Astrocyte (in vitro differentiated cells and primary cell): ENCODE results near the gene ARHGEF26. TPM values are rescaled to one million over a fixed set of nuclear protein-coding genes. Genes with fewer than 3 reads are reported as not detected.
A peak's percentile ranks its signal among the peaks of the same experiment; 100 is the strongest.

Source experiments
- DNase-seq: peaks from one replicate; pipeline ENCODE4 v3.0.0-alpha.2; 2010; ENCODE audit warnings: low read depth
- FAIRE-seq: peaks from 2 replicates; lab custom pipeline; 2011; peaks lifted over from hg19 to GRCh38; lab: Jason Lieb, UNC
- H2AFZ ChIP-seq: 2 replicates; pipeline ENCODE4 v1.6.0; 2012; ENCODE audit warnings: low read depth, low read length, inconsistent platforms
- H3K27ac ChIP-seq: 2 replicates; pipeline ENCODE4 v1.5.1; 2011; ENCODE audit warnings: low read depth, low read length, inconsistent platforms
- H3K27me3 ChIP-seq: 2 replicates; pipeline ENCODE4 v1.6.0; 2011; ENCODE audit warnings: low read length, inconsistent platforms; ENCODE audit not compliant: insufficient read depth
- H3K36me3 ChIP-seq: 2 replicates; pipeline ENCODE4 v1.5.1; 2011; ENCODE audit warnings: low read length, inconsistent platforms; ENCODE audit not compliant: insufficient read depth
- H3K4me1 ChIP-seq: 2 replicates; pipeline ENCODE4 v1.5.1; 2011; ENCODE audit warnings: low read length, inconsistent platforms; ENCODE audit not compliant: insufficient read depth
- H3K4me2 ChIP-seq: 2 replicates; pipeline ENCODE4 v1.6.0; 2012; ENCODE audit warnings: low read length, inconsistent platforms
- H3K4me3 ChIP-seq: 2 replicates; pipeline ENCODE4 v1.5.1; 2011; ENCODE audit warnings: low read depth, mild to moderate bottlenecking, low read length, inconsistent platforms; ENCODE audit not compliant: insufficient read depth
- H3K79me2 ChIP-seq: 2 replicates; pipeline ENCODE4 v1.6.0; 2012; ENCODE audit warnings: mild to moderate bottlenecking, low read length, inconsistent platforms; ENCODE audit not compliant: insufficient read depth
- H3K9ac ChIP-seq: 2 replicates; pipeline ENCODE4 v1.6.0; 2012; ENCODE audit warnings: mild to moderate bottlenecking, low read length, inconsistent platforms
- H3K9me3 ChIP-seq: 2 replicates; pipeline ENCODE4 v1.5.1; 2012; ENCODE audit warnings: low read depth, mild to moderate bottlenecking, low read length, inconsistent platforms; ENCODE audit not compliant: insufficient read depth
- H4K20me1 ChIP-seq: 2 replicates; pipeline ENCODE4 v1.6.0; 2012; ENCODE audit warnings: low read length, inconsistent platforms; ENCODE audit not compliant: insufficient read depth
- H3K27ac Mint-ChIP-seq: one replicate; pipeline ENCODE4 v1.8.0; 2021; ENCODE audit warnings: mild to moderate bottlenecking, mixed read lengths; ENCODE audit not compliant: unreplicated experiment
- H3K27me3 Mint-ChIP-seq: one replicate; pipeline ENCODE4 v1.8.0; 2021; ENCODE audit warnings: low read depth, mixed read lengths; ENCODE audit not compliant: unreplicated experiment
- H3K36me3 Mint-ChIP-seq: one replicate; pipeline ENCODE4 v1.8.0; 2021; ENCODE audit warnings: low read depth, mixed read lengths; ENCODE audit not compliant: unreplicated experiment
- H3K4me1 Mint-ChIP-seq: one replicate; pipeline ENCODE4 v1.8.0; 2021; ENCODE audit warnings: low read depth, mixed read lengths; ENCODE audit not compliant: unreplicated experiment
- H3K4me3 Mint-ChIP-seq: one replicate; pipeline ENCODE4 v1.8.0; 2021; ENCODE audit warnings: mild to moderate bottlenecking, moderate library complexity, mixed read lengths; ENCODE audit not compliant: unreplicated experiment
- H3K9me3 Mint-ChIP-seq: one replicate; pipeline ENCODE4 v1.8.0; 2021; ENCODE audit warnings: mild to moderate bottlenecking, mixed read lengths; ENCODE audit not compliant: unreplicated experiment
- CTCF ChIP-seq: IDR thresholded peaks from 2 replicates; pipeline ENCODE4 v1.5.1; 2011; ENCODE audit warnings: low read depth, mild to moderate bottlenecking, inconsistent platforms, low read length, moderate library complexity; ENCODE audit not compliant: insufficient read depth
- EZH2 ChIP-seq: IDR thresholded peaks from 2 replicates; pipeline ENCODE4 v1.6.1; 2012; ENCODE audit warnings: mild to moderate bottlenecking, low read length, inconsistent platforms; ENCODE audit not compliant: insufficient read depth
- total RNA-seq: library from RNA; stranded (reverse); gene quantifications from 2 replicates; pipeline ENCODE4 v1.2.1, GENCODE V29; 2021

Gene ARHGEF26
- total RNA-seq, 1 donor from 2014 or later = 1.7 TPM

- no peak for TF ChIP-seq EZH2
- no peak for TF ChIP-seq CTCF
- no peaks in the 10 kb centered on the region for H3K79me2 ChIP-seq
- no peaks in the 10 kb centered on the region for H3K27me3 ChIP-seq
- H3K4me3 ChIP-seq = no peak overlapping the region
- peaks cover 7% of the 10 kb centered on the region for H3K4me1 Mint-ChIP-seq
- H3K27ac Mint-ChIP-seq = no peak overlapping the region
- no peaks in the 10 kb centered on the region for H3K9me3 ChIP-seq
- H3K4me3 Mint-ChIP-seq = no peak overlapping the region
- no peaks in the 10 kb centered on the region for H3K9me3 Mint-ChIP-seq
- no peak overlapping the region for H3K27ac ChIP-seq
- no peak overlapping the region for H3K4me2 ChIP-seq
- FAIRE-seq (no peak), DNase-seq (no peak)
- no peak overlapping the region for H2AFZ ChIP-seq
- H4K20me1 ChIP-seq = no peaks in the 10 kb centered on the region
- H3K9ac ChIP-seq = no peak overlapping the region
- no peaks in the 10 kb centered on the region for H3K36me3 ChIP-seq
- H3K27me3 Mint-ChIP-seq = no peaks in the 10 kb centered on the region
- peaks cover 3% of the 10 kb centered on the region for H3K4me1 ChIP-seq
- H3K36me3 Mint-ChIP-seq = no peaks in the 10 kb centered on the region
These were observed 35.3 kb downstream of the ARHGEF26 start for GRCh38 chr3:154156530-154156929.

DNA sequence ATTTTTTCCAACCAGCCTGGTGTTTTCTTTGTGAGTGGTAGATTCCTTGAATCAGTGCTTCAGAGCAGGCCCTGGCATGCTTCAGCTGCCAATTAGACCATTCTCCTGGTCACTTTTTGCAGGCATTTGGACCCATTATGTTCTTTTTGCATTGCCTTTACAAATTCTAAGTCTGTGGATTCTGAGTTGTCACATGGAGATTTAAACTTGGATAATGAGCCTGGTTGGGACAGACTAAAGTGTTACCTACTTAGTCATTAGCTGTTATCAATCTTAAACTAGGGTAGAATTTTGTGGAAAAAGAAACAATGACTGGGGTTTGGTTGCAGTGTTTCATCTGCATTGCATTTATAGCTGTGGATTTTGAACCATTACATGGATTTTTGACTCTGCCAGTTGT lies 40.6 kb downstream of the ARHGEF26 start:
- Histone ChIP-seq H3K79me2 (no peaks in the 10 kb centered on the region), H3K9ac (no peak overlapping the region), H2AFZ (no peak overlapping the region), H3K4me3 (no peak overlapping the region), H3K4me1 (no peaks in the 10 kb centered on the region), H3K4me2 (no peak overlapping the region), H3K36me3 (no peaks in the 10 kb centered on the region), H3K9me3 (no peaks in the 10 kb centered on the region), H3K27me3 (no peaks in the 10 kb centered on the region), H3K27ac (no peak overlapping the region), H4K20me1 (no peaks in the 10 kb centered on the region)
- Mint-ChIP-seq H3K4me1 (peaks cover 9% of the 10 kb centered on the region), H3K36me3 (no peaks in the 10 kb centered on the region), H3K27me3 (no peaks in the 10 kb centered on the region), H3K9me3 (no peaks in the 10 kb centered on the region), H3K27ac (no peak overlapping the region), H3K4me3 (no peak overlapping the region)
- FAIRE-seq (no peak), DNase-seq (peak; percentile 54)
- no peak for TF ChIP-seq EZH2

DNA sequence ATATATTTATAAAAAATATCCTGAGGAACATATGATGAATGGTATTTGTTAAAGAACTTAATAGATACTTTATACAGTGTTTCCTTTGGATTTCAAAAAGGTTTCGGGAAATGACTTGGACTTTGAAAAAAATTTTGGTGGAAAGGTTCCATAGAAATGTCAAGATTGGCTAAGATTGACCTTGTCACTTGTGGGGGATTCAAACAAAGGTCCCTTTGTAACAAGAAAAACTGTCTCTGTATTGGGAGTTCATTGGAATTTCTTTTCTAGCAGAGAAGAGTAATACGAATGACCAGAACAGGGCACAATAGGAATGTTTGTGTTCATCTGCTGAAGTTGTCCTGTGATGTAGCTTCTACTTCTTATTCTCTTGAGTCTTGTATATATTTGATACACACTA lies 43.2 kb downstream of the ARHGEF26 start:
- no peaks in the 10 kb centered on the region for H3K36me3 ChIP-seq
- H3K9me3 ChIP-seq = no peaks in the 10 kb centered on the region
- H3K27ac Mint-ChIP-seq = no peak overlapping the region
- no peak overlapping the region for H3K4me3 ChIP-seq
- TF ChIP-seq EZH2 = no peak
- TF ChIP-seq CTCF = no peak
- H3K9me3 Mint-ChIP-seq = no peaks in the 10 kb centered on the region
- H3K4me3 Mint-ChIP-seq = no peak overlapping the region
- no peak overlapping the region for H3K4me2 ChIP-seq
- no peak overlapping the region for H2AFZ ChIP-seq
- no peak for DNase-seq
- no peaks in the 10 kb centered on the region for H3K4me1 ChIP-seq
- H3K36me3 Mint-ChIP-seq = no peaks in the 10 kb centered on the region
- H3K4me1 Mint-ChIP-seq = peaks cover 9% of the 10 kb centered on the region
- H3K27me3 Mint-ChIP-seq = no peaks in the 10 kb centered on the region
- no peaks in the 10 kb centered on the region for H3K79me2 ChIP-seq
- no peak overlapping the region for H3K27ac ChIP-seq
- FAIRE-seq = no peak
- H4K20me1 ChIP-seq = no peaks in the 10 kb centered on the region
- no peaks in the 10 kb centered on the region for H3K27me3 ChIP-seq
- H3K9ac ChIP-seq = no peak overlapping the region
